ENCODE results near the gene TMA7B. TPM values are rescaled to one million over a fixed set of nuclear protein-coding genes. Genes with fewer than 3 reads are reported as not detected.

The TMA7B gene
- total and polyA plus RNA-seq, 10 of the 15 experiments (the other 5 are each of a cell fraction or from before 2014, with no cell fraction given): 0.33 to 2.9 (median 1.8) TPM

- TF ChIP-seq RAD51 (IDR thresholded peaks at IDR 0.05): no peak
- TF ChIP-seq CHD1 (IDR thresholded peaks at IDR 0.05; ENCODE audit: low read depth, low read length): no peak
- TF ChIP-seq CBFB (IDR thresholded peaks at IDR 0.05; ENCODE audit: low read depth): no peak
- no peak for TF ChIP-seq MEF2B (IDR thresholded peaks at IDR 0.05; ENCODE audit: partially characterized antibody, poor library complexity, severe bottlenecking)
- no peak for TF ChIP-seq NFXL1 (IDR thresholded peaks at IDR 0.05; ENCODE audit: borderline replicate concordance)
Observed at GRCh38 chr22:39935116-39935515, 25.1 kb upstream of the TMA7B start (continued).

- Histone ChIP-seq H4K20me1 (ENCODE audit: control insufficient read depth, insufficient read depth) (peaks cover 2% of the 10 kb centered on the region; the same call in 1 of the 2 replicates), H3K4me1 (ENCODE audit: control insufficient read depth, insufficient read depth, low read length) (peaks cover 26% of the 10 kb centered on the region), H3K79me2 (ENCODE audit: control insufficient read depth, insufficient read depth, low read length) (peaks cover 73% of the 10 kb centered on the region), H3K4me3 (no peak overlapping the region; the same call in 1 of the 2 replicates), H2AFZ (ENCODE audit: control insufficient read depth, low read depth, low read length) (no peak overlapping the region), H3K27ac (ENCODE audit: control insufficient read depth, insufficient read depth) (no peak overlapping the region), H3K36me3 (ENCODE audit: control insufficient read depth in 2 of 2, insufficient read depth in 2 of 2, low read length in 1 of 2) (peaks cover 7 to 9% of the 10 kb centered on the region in 2 experiments), H3K9me3 (replicated peaks; ENCODE audit: control insufficient read depth, insufficient read depth, low read length) (no peaks in the 10 kb centered on the region), H3K9ac (ENCODE audit: control insufficient read depth, insufficient read depth, low read length) (no peak overlapping the region), H3K27me3 (replicated peaks in 1 of 2; ENCODE audit: control insufficient read depth in 2 of 2, insufficient read depth in 2 of 2, low read length in 1 of 2) (no peaks in the 10 kb centered on the region), H3K4me2 (ENCODE audit: control insufficient read depth, insufficient read depth) (no peak overlapping the region)
- intact Hi-C loops (cut with micrococcal nuclease; ENCODE audit: unreplicated experiment): loop anchor here (10.0 kb wide), 2 partner anchors 89 to 301 kb away; no protein-coding TSS in a partner anchor
- TF ChIP-seq RAD51 (IDR thresholded peaks at IDR 0.05): no peak
- TF ChIP-seq ZBTB40 (IDR thresholded peaks at IDR 0.05; ENCODE audit: borderline replicate concordance): no peak
- no peak for TF ChIP-seq KDM1A (IDR thresholded peaks at IDR 0.05; ENCODE audit: borderline replicate concordance)
- TF ChIP-seq TBL1XR1 (IDR thresholded peaks at IDR 0.05; ENCODE audit: low read depth, low read length): no peak
- no peak for TF ChIP-seq SREBF1 (IDR thresholded peaks at IDR 0.05; ENCODE audit: low read length)
- ChIA-PET CTCF (interaction anchor here (0.7 to 1.3 kb wide), 6 partner anchors 12 to 413 kb away, joined by 3 read pairs; no protein-coding TSS in a partner anchor), SMC1A (ENCODE audit: uncharacterized antibody, unreplicated experiment) (interaction anchor here (1.3 to 4.1 kb wide), 6 partner anchors 11 to 89 kb away, joined by 3 to 34 read pairs (median 15); partner anchors contain the start of gene GRAP2), RAD21 (ENCODE audit: unreplicated experiment) (interaction anchor here (3.8 kb wide), 1 partner anchor 28 kb away, joined by 24 read pairs; no protein-coding TSS in a partner anchor), POLR2A (interaction anchor here (0.8 kb wide), 1 partner anchor 26 kb away, joined by 3 read pairs; no protein-coding TSS in a partner anchor)
- DNase-seq (ENCODE audit: low read depth, low spot score) (no peak), ATAC-seq (no peak), FAIRE-seq (no peak)
- in situ Hi-C loops (cut with MboI): no loop called here
- WGBS (ENCODE audit: insufficient coverage, insufficient replicate concordance, low lambda C conversion rate, missing lambda C conversion rate): 87% methylated on average over 6 of the region's 6 CpGs
- BruUV-seq (replicated peaks): no TSS peak
Observed at GRCh38 chr22:39935612-39936011, 24.6 kb upstream of the TMA7B start.

All from GM12878 (cell line).